Hepatocyte (in vitro differentiated cells): ENCODE results near the gene FABP7. TPM values are rescaled to one million over a fixed set of nuclear protein-coding genes. Genes with fewer than 3 reads are reported as not detected.

ENCODE experiments used
- DNase-seq: peaks from one replicate; pipeline ENCODE4 v3.0.0-alpha.2; 2016; ENCODE audit warnings: low spot score
- H2AFZ ChIP-seq: fragments of 200-600 bp; sonication (generic); 2 replicates; pipeline ENCODE4 v1.6.0; 2016; ENCODE audit warnings: antibody characterized with exemption, mild to moderate bottlenecking
- H3K27ac ChIP-seq: fragments of 200-600 bp; sonication (generic); 2 replicates; pipeline ENCODE4 v1.5.1; 2016; ENCODE audit warnings: mild to moderate bottlenecking
- H3K27me3 ChIP-seq: fragments of 200-600 bp; sonication (generic); 2 replicates; pipeline ENCODE4 v1.6.1; 2016
- H3K36me3 ChIP-seq: fragments of 200-600 bp; sonication (generic); replicated peaks from 2 replicates; pipeline ENCODE4 v1.5.1; 2016; ENCODE audit warnings: low read depth; ENCODE audit not compliant: insufficient read depth
- H3K4me1 ChIP-seq: fragments of 200-600 bp; sonication (generic); 2 replicates; pipeline ENCODE4 v1.5.1; 2016; ENCODE audit warnings: mild to moderate bottlenecking, moderate library complexity; ENCODE audit not compliant: insufficient read depth
- H3K4me2 ChIP-seq: fragments of 200-600 bp; sonication (generic); 2 replicates; pipeline ENCODE4 v1.6.0; 2016
- H3K4me3 ChIP-seq: fragments of 200-600 bp; sonication (generic); 2 replicates; pipeline ENCODE4 v1.5.1; 2016; ENCODE audit warnings: mild to moderate bottlenecking
- H3K79me2 ChIP-seq: fragments of 200-600 bp; sonication (generic); 2 replicates; pipeline ENCODE4 v1.6.0; 2017; ENCODE audit warnings: mild to moderate bottlenecking
- H3K9me2 ChIP-seq: fragments of 200-600 bp; sonication (generic); replicated peaks from 2 replicates; pipeline ENCODE4 v1.6.0; 2017; ENCODE audit warnings: mild to moderate bottlenecking; ENCODE audit not compliant: insufficient read depth
- H3K9me3 ChIP-seq: fragments of 200-600 bp; sonication (generic); 2 replicates; pipeline ENCODE4 v1.5.1; 2016; ENCODE audit warnings: low read depth, mild to moderate bottlenecking
- H4K20me1 ChIP-seq: fragments of 200-600 bp; sonication (generic); 2 replicates; pipeline ENCODE4 v1.6.0; 2016; ENCODE audit warnings: mild to moderate bottlenecking; ENCODE audit not compliant: insufficient read depth, poor library complexity, severe bottlenecking
- EZH2 ChIP-seq: fragments of 200-600 bp; sonication (generic); IDR thresholded peaks from 2 replicates; pipeline ENCODE4 v1.6.1; 2016; ENCODE audit warnings: antibody characterized with exemption, mild to moderate bottlenecking, borderline replicate concordance
- EZH2phosphoT487 ChIP-seq: fragments of 200-600 bp; sonication (generic); IDR thresholded peaks from one replicate; pipeline ENCODE4 v1.6.1; 2018; ENCODE audit warnings: antibody characterized with exemption, mild to moderate bottlenecking, low read depth, moderate library complexity; ENCODE audit not compliant: unreplicated experiment, severe bottlenecking
- WGBS: methylation state at CpG from one replicate; pipeline ENCODE4 v1.1.6; 2016; ENCODE audit warnings: low lambda C conversion rate; ENCODE audit errors: missing lambda C conversion rate; 5-methylcytosine and 5-hydroxymethylcytosine counted together
- polyA plus RNA-seq: library from polyadenylated mRNA; unstranded; fragments of >200 nt; fragmentation: Nextera tagmentation; extraction: Ambion mirVana; gene quantifications from 2 replicates; pipeline ENCODE4 v1.2.1, GENCODE V29; 2016
- total RNA-seq: library from RNA; depleted of rRNA; stranded (reverse); fragments of >200 nt; gene quantifications from 2 replicates; pipeline ENCODE4 v1.2.3, GENCODE V29; 2014
- TF ChIP-seq, protein P1 (sequence below): fragments of 200-600 bp; sonication (generic); IDR thresholded peaks from 2 replicates; pipeline ENCODE4 v1.5.1; 2016; ENCODE audit warnings: antibody characterized with exemption, mild to moderate bottlenecking; ENCODE audit not compliant: poor library complexity

The FABP7 gene
- total and polyA plus RNA-seq, 2 experiments from 2014 or later = 0.60 TPM; not detected in 1

DNA sequence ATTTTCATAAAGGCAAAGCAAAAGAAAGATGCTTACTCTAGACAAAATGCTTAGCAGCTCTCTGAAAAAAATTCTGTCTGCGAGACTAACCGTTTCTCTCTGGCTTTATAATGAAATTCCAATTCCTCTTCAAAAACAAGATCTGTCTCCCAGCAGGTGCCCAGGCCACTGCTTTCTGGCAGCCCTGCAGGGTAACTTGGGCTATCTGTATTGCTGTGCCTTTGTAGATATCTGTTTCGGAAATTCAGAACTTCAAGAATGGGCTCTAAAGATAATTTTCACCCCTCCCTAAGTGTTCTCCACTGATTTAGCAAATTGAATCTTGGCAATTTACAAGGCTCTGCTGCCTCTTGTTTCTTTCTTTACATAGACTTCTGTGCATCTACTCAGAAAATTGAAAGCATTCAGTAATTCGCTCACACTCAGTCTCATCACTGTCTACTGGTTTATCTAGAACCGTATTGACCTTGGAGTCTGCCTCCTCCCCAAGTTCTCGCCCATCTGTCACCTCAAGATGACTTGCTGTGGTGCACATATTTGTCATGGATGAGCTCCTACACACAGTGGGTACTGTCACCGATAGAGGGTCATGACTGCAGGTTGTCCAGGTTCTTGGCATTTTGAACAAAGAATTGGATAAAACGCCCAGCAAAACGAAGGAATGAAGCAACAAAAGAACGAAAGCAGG, 26.4 kb upstream of the FABP7 start:
- H3K36me3 ChIP-seq = no peaks in the 10 kb centered on the region
- H3K9me3 ChIP-seq = no peaks in the 10 kb centered on the region
- H3K4me1 ChIP-seq = no peaks in the 10 kb centered on the region
- H3K4me2 ChIP-seq = no peak overlapping the region
- no peak overlapping the region for H3K27ac ChIP-seq
- H3K4me3 ChIP-seq = no peak overlapping the region
- WGBS = 94% methylated on average over 10 of the region's 10 CpGs
- TF ChIP-seq EZH2 (no peak), EZH2phosphoT487 (no peak)
- TF ChIP-seq, protein P1, sequence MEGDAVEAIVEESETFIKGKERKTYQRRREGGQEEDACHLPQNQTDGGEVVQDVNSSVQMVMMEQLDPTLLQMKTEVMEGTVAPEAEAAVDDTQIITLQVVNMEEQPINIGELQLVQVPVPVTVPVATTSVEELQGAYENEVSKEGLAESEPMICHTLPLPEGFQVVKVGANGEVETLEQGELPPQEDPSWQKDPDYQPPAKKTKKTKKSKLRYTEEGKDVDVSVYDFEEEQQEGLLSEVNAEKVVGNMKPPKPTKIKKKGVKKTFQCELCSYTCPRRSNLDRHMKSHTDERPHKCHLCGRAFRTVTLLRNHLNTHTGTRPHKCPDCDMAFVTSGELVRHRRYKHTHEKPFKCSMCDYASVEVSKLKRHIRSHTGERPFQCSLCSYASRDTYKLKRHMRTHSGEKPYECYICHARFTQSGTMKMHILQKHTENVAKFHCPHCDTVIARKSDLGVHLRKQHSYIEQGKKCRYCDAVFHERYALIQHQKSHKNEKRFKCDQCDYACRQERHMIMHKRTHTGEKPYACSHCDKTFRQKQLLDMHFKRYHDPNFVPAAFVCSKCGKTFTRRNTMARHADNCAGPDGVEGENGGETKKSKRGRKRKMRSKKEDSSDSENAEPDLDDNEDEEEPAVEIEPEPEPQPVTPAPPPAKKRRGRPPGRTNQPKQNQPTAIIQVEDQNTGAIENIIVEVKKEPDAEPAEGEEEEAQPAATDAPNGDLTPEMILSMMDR = no peak
- no peak for DNase-seq
- no peaks in the 10 kb centered on the region for H3K79me2 ChIP-seq
- H3K9me2 ChIP-seq = no peaks in the 10 kb centered on the region
- H4K20me1 ChIP-seq = no peaks in the 10 kb centered on the region
- no peaks in the 10 kb centered on the region for H3K27me3 ChIP-seq
- no peak overlapping the region for H2AFZ ChIP-seq

DNA sequence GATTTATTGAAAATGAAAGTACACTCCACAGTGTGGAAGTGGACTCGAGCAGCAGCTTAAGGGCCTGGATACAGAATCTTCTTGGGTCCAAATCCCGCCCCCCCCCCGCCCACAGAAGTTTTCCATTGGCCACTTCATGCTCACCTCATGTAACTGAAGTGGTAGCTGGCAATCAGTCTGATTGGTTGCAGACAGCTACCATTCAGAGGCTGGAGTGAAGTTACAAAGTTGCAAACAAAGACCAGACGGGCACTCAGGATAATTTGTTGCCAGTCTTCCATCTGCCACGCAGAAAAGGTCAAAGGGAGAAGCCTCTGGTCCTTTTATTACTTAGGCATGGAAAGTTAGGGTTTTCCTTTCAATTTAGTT, 25.8 kb upstream of the FABP7 start:
- no peak overlapping the region for H3K4me2 ChIP-seq

DNA sequence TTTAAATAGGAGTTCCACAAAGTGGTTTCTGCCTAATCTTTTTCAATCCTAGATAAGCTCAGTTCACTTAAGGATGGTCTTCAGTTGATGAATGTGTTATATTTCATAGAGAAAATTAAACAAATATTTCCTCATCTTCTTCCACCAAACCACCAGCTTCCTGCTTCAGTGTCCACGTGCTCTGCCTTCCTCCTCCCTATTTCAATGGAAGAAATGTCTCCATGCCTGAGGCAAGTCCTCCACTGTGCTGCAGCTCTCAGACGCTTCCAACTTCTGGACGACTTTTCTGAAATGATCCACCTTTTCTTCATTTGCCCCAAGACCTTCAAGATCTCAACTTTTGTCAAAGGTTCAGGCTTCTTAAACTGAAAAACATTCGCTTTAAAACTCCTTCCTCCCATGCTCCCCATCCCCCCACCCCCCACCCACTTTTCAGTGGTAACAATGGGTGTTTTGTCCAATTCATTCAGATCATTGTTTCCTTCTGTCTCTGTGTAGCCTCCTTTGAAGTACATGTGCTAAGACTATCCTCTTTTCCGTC, 25.3 kb upstream of the FABP7 start:
- H3K27ac ChIP-seq = no peak overlapping the region
- H3K4me3 ChIP-seq = no peak overlapping the region
- TF ChIP-seq EZH2phosphoT487 (no peak), EZH2 (no peak)
- TF ChIP-seq, protein P1 = no peak

More for the DNA sequence above, 25.8 kb upstream of the FABP7 start:
- Histone ChIP-seq H3K4me1 (no peaks in the 10 kb centered on the region), H2AFZ (no peak overlapping the region), H3K9me2 (no peaks in the 10 kb centered on the region), H3K27me3 (no peaks in the 10 kb centered on the region), H3K36me3 (no peaks in the 10 kb centered on the region), H4K20me1 (no peaks in the 10 kb centered on the region), H3K79me2 (no peaks in the 10 kb centered on the region), H3K9me3 (no peaks in the 10 kb centered on the region), H3K27ac (no peak overlapping the region), H3K4me3 (no peak overlapping the region)
- 78% methylated on average over 5 of the region's 5 CpGs for WGBS
- DNase-seq = no peak
- TF ChIP-seq EZH2phosphoT487 (no peak), EZH2 (no peak)
- TF ChIP-seq, protein P1 = no peak

More for the DNA sequence above, 25.3 kb upstream of the FABP7 start:
- no peaks in the 10 kb centered on the region for H4K20me1 ChIP-seq
- no peak for DNase-seq
- no peaks in the 10 kb centered on the region for H3K9me3 ChIP-seq
- no peaks in the 10 kb centered on the region for H3K79me2 ChIP-seq
- H3K27me3 ChIP-seq = no peaks in the 10 kb centered on the region
- WGBS = 88% methylated on average over 5 of the region's 5 CpGs
- no peak overlapping the region for H3K4me2 ChIP-seq
- H3K4me1 ChIP-seq = no peaks in the 10 kb centered on the region
- no peaks in the 10 kb centered on the region for H3K36me3 ChIP-seq
- no peak overlapping the region for H2AFZ ChIP-seq
- no peaks in the 10 kb centered on the region for H3K9me2 ChIP-seq
